WERI-Rb-1 (cell line): ENCODE results near the gene NTN5.
"Not testable (repeated sequence)": the region's sequence is repeated elsewhere in the genome, so short reads cannot be mapped to it uniquely, and the experiment has no call there.

ENCODE experiments used
- DNase-seq: peaks from one replicate; pipeline ENCODE4 v3.0.0-alpha.2; 2020
- H3K27ac ChIP-seq: fragments of 250-450 bp; sonication (Bioruptor Pico); 2 replicates; pipeline ENCODE4 v1.5.1; 2020; ENCODE audit warnings: mild to moderate bottlenecking, moderate library complexity
- H3K27me3 ChIP-seq: fragments of 250-450 bp; sonication (Bioruptor Pico); 2 replicates; pipeline ENCODE4 v1.5.1; 2021; ENCODE audit warnings: mild to moderate bottlenecking, low read depth, moderate library complexity; ENCODE audit not compliant: insufficient read depth, severe bottlenecking
- H3K36me3 ChIP-seq: fragments of 250-450 bp; sonication (Bioruptor Pico); 2 replicates; pipeline ENCODE4 v1.5.1; 2020; ENCODE audit warnings: mild to moderate bottlenecking, moderate library complexity
- H3K4me3 ChIP-seq: 2 replicates; pipeline ENCODE4 v1.5.1; 2011; ENCODE audit warnings: low read depth, mild to moderate bottlenecking, control low read depth, low read length
- H3K9me3 ChIP-seq: fragments of 250-450 bp; sonication (Bioruptor Pico); 2 replicates; pipeline ENCODE4 v1.5.1; 2021; ENCODE audit warnings: mild to moderate bottlenecking, moderate library complexity; ENCODE audit not compliant: severe bottlenecking
- TF ChIP-seq, protein P1 (sequence below): IDR thresholded peaks from 2 replicates; pipeline ENCODE4 v1.5.1; 2011; ENCODE audit warnings: low read depth, mild to moderate bottlenecking, control low read depth, inconsistent platforms, low read length

The NTN5 gene

DNA sequence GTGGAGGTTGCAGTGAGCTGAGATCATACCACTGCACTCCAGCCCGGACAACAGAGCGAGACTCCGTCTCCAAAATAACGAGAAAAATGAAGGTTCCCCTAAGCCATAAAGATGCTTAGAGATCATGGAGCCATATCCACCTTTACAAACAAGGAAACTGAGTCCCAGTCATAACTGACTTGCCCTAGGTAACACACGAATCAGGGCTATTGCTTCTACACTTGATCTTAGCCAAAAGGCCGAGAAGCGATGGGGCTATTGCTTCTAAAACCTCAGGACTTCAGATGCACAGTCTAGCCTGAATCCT is 38.8 kb downstream of the NTN5 start:
- TF ChIP-seq, protein P1, sequence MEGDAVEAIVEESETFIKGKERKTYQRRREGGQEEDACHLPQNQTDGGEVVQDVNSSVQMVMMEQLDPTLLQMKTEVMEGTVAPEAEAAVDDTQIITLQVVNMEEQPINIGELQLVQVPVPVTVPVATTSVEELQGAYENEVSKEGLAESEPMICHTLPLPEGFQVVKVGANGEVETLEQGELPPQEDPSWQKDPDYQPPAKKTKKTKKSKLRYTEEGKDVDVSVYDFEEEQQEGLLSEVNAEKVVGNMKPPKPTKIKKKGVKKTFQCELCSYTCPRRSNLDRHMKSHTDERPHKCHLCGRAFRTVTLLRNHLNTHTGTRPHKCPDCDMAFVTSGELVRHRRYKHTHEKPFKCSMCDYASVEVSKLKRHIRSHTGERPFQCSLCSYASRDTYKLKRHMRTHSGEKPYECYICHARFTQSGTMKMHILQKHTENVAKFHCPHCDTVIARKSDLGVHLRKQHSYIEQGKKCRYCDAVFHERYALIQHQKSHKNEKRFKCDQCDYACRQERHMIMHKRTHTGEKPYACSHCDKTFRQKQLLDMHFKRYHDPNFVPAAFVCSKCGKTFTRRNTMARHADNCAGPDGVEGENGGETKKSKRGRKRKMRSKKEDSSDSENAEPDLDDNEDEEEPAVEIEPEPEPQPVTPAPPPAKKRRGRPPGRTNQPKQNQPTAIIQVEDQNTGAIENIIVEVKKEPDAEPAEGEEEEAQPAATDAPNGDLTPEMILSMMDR, result no peak
- Histone ChIP-seq H3K27ac (peak overlapping the region; percentile 43), H3K27me3 (no peaks in the 10 kb centered on the region), H3K36me3 (peaks cover 29% of the 10 kb centered on the region), H3K4me3 (peak overlapping the region; percentile 38), H3K9me3 (no peaks in the 10 kb centered on the region)
- DNase-seq, result no peak

GRCh38 chr19:48633148-48634035 is 39.4 kb downstream of the NTN5 start:
- TF ChIP-seq, protein P1, result no peak
- Histone ChIP-seq H3K36me3 (peaks cover 33% of the 10 kb centered on the region), H3K27me3 (no peaks in the 10 kb centered on the region), H3K9me3 (no peaks in the 10 kb centered on the region), H3K4me3 (peak overlapping the region; percentile 38), H3K27ac (peak overlapping the region; percentile 43)
- DNase-seq, result peak; percentile 87

DNA sequence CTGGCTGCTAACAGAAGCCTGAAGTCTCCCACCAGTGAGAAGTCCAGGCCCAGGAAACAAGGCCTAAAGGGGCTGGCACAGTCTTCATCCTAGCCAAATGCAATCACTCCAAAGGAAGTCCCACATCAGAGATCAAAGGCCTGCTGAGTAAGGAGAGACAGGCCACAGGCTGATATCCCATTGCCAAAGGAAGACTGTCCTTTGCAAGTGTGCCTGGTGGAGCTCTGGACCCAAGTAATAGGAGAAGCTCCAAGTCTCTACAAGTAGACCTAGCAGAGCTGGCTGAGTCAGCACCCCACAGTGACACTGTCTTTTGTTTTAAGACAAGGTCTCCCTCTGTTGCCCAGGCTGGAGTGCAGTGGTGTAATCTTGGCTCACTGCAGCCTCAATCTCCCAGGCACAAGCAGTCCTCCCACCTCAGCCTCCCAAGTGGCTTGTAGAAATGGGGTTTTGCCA is 40.1 kb downstream of the NTN5 start:
- DNase-seq, result no peak
- no peak overlapping the region for H3K4me3 ChIP-seq
- H3K27me3 ChIP-seq, result no peaks in the 10 kb centered on the region
- H3K9me3 ChIP-seq, result no peaks in the 10 kb centered on the region
- peak overlapping the region; percentile 43 for H3K27ac ChIP-seq
- H3K36me3 ChIP-seq, result peaks cover 33% of the 10 kb centered on the region
- TF ChIP-seq, protein P1, result no peak

GRCh38 chr19:48632286-48632685 is 40.5 kb downstream of the NTN5 start:
- H3K27me3 ChIP-seq, H3K9me3 ChIP-seq, H3K4me3 ChIP-seq, DNase-seq: not testable (repeated sequence)
- H3K36me3 ChIP-seq, result peaks cover 33% of the 10 kb centered on the region
- peak overlapping the region; percentile 43 for H3K27ac ChIP-seq

DNA sequence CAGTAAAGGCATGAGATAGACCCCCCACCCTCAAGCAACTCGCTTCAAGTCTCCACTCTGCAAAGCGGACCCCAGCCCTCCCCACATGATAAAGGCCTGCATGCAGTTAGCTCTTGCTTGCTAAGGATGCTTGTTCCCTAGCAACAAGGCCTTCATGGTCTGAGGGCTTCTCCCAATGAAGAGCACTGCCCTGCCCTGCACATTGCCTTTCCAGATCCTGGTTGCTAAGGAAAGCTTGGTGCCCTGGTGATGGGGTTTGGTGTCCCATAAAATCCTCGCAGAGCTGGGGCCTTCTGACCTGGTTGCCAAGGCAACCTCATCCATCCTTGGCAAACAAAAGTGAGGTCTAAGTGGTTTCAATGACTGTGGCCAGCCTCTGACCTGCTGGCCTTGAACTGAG is 41.6 kb downstream of the NTN5 start:
- H3K27ac ChIP-seq, result no peak overlapping the region
- no peak overlapping the region for H3K4me3 ChIP-seq
- TF ChIP-seq, protein P1, result no peak
- H3K9me3 ChIP-seq, result no peaks in the 10 kb centered on the region
- no peak for DNase-seq
- no peaks in the 10 kb centered on the region for H3K27me3 ChIP-seq
- H3K36me3 ChIP-seq, result peaks cover 36% of the 10 kb centered on the region

DNA sequence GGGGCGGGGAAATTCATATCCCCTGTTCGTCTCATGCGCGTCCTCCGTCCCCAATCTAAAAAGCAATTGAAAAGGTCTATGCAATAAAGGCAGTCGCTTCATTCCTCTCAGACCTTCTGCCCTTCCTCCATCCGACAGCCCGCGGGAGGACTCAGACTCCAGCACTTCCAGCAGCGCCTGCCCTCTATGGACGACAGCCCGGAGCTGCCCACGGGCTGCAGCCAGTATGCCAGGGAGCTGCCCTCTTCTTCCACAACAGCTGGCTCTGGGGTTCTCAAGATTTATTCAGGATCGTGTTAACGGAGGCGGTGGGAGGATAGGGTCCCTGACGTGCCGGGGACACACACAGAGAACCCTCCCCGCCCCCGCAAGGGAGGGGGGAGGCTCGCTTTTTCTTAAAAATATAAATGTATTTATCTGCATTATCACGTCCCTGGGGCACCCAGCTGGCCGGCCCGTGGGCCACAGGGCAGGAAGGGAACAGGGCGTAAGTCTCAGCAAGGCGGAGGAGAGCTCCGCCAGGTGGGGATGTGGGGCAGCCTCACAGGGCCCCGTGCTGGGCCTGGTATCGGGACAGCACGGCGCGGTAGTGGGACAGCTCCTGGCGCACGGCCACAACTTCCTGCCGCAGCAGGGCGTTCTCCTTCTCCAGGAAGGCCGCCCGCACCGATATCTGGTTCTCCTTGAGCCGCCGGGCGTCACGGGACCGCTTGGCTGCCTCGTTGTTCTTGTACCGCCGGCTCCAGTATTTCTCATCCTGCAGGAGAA is 42.3 kb downstream of the NTN5 start:
- no peak for DNase-seq

More for the DNA sequence above, 42.3 kb downstream of the NTN5 start:
- Histone ChIP-seq H3K27me3 (no peaks in the 10 kb centered on the region), H3K4me3 (no peak overlapping the region), H3K36me3 (peaks cover 41% of the 10 kb centered on the region), H3K27ac (no peak overlapping the region), H3K9me3 (no peaks in the 10 kb centered on the region)
- TF ChIP-seq, protein P1, result no peak
